Measurements from ENCODE around the gene HSBP1. TPM values are rescaled to one million over a fixed set of nuclear protein-coding genes. Genes with fewer than 3 reads are reported as not detected.
A peak's percentile ranks its signal among the peaks of the same experiment; 100 is the strongest.

Gene HSBP1
- total and polyA plus RNA-seq, 2 donors from 2014 or later: 110 to 192 TPM

GRCh38 chr16:83797013-83797412, 10.8 kb upstream of the HSBP1 start:
- Histone ChIP-seq H3K9me3 (ENCODE audit: control insufficient read depth in 2 of 3, insufficient read depth in 1 of 3, low read length in 3 of 3) (no peaks in the 10 kb centered on the region), H3K36me3 (ENCODE audit: control insufficient read depth in 2 of 3, insufficient read depth in 3 of 3, low read length in 3 of 3) (no peaks in the 10 kb centered on the region), H3K27me3 (ENCODE audit: control insufficient read depth, insufficient read depth, low read length) (no peaks in the 10 kb centered on the region), H3K9ac (ENCODE audit: low read length in 3 of 3) (no peak overlapping the region), H3K4me3 (ENCODE audit: low read length in 3 of 3) (no peak overlapping the region), H3K27ac (ENCODE audit: low read depth in 2 of 2, low read length in 2 of 2) (no peak overlapping the region), H3K4me1 (ENCODE audit: control insufficient read depth in 2 of 3, insufficient read depth in 2 of 3, low read depth in 1 of 3, low read length in 3 of 3) (peaks cover 0 to under 1% (median 0%) of the 10 kb centered on the region in 3 donors)
- intact Hi-C loops (cut with DNase I): no loop called here
- no peak for DNase-seq
- FAIRE-seq: no peak
- no peak for TF ChIP-seq CTCF (IDR thresholded peaks at IDR 0.05; ENCODE audit: borderline replicate concordance, extremely low read depth, insufficient read depth)

- Histone ChIP-seq H3K9ac (ENCODE audit: low read length in 3 of 3) (no peak overlapping the region), H3K9me3 (ENCODE audit: control insufficient read depth in 2 of 3, insufficient read depth in 1 of 3, low read length in 3 of 3) (no peaks in the 10 kb centered on the region), H3K4me3 (ENCODE audit: low read length in 3 of 3) (no peak overlapping the region), H3K36me3 (ENCODE audit: control insufficient read depth in 2 of 3, insufficient read depth in 3 of 3, low read length in 3 of 3) (no peaks in the 10 kb centered on the region), H3K4me1 (ENCODE audit: control insufficient read depth in 2 of 3, insufficient read depth in 2 of 3, low read depth in 1 of 3, low read length in 3 of 3) (peaks cover 0 to 3% (median 3%) of the 10 kb centered on the region in 3 donors), H3K27me3 (ENCODE audit: control insufficient read depth, insufficient read depth, low read length) (no peaks in the 10 kb centered on the region), H3K27ac (ENCODE audit: low read depth in 2 of 2, low read length in 2 of 2) (no peak overlapping the region)
- FAIRE-seq (no peak), DNase-seq (no peak)
- intact Hi-C loops (cut with DNase I): no loop called here
- TF ChIP-seq CTCF (IDR thresholded peaks at IDR 0.05; ENCODE audit: borderline replicate concordance, extremely low read depth, insufficient read depth): no peak
Observed at GRCh38 chr16:83799336-83799735, 8.4 kb upstream of the HSBP1 start.

GRCh38 chr16:83802135-83802534, 5.6 kb upstream of the HSBP1 start:
- FAIRE-seq: no peak

More at GRCh38 chr16:83802135-83802534, 5.6 kb upstream of the HSBP1 start:
- TF ChIP-seq CTCF (IDR thresholded peaks at IDR 0.05; ENCODE audit: borderline replicate concordance, extremely low read depth, insufficient read depth): no peak
- DNase-seq: peak in 2 of 5 donors; percentile 48 to 86
- no peaks in the 10 kb centered on the region for H3K9me3 ChIP-seq (ENCODE audit: control insufficient read depth in 2 of 3, insufficient read depth in 1 of 3, low read length in 3 of 3)
- H3K9ac ChIP-seq (ENCODE audit: low read length in 3 of 3): no peak overlapping the region
- no peaks in the 10 kb centered on the region for H3K36me3 ChIP-seq (ENCODE audit: control insufficient read depth in 2 of 3, insufficient read depth in 3 of 3, low read length in 3 of 3)
- peaks cover 0 to 3% (median 3%) of the 10 kb centered on the region in 3 donors for H3K4me1 ChIP-seq (ENCODE audit: control insufficient read depth in 2 of 3, insufficient read depth in 2 of 3, low read depth in 1 of 3, low read length in 3 of 3)
- peak overlapping the region in 1 of 3 donors; percentile 47 for H3K4me3 ChIP-seq (ENCODE audit: low read length in 3 of 3)
- no peaks in the 10 kb centered on the region for H3K27me3 ChIP-seq (ENCODE audit: control insufficient read depth, insufficient read depth, low read length)
- intact Hi-C loops (cut with DNase I): no loop called here
- H3K27ac ChIP-seq (ENCODE audit: low read depth in 2 of 2, low read length in 2 of 2): no peak overlapping the region
